HCT116 (cell line): Measurements from ENCODE around the gene BRD2.

Source experiments
- EZH2phosphoT487 ChIP-seq: fragments of 200-600 bp; IDR thresholded peaks from 2 replicates; pipeline ENCODE4 v1.6.1; 2018; ENCODE audit warnings: antibody characterized with exemption, borderline replicate concordance
- RAD21 ChIP-seq: IDR thresholded peaks from 2 replicates; pipeline ENCODE4 v1.6.1; 2012; ENCODE audit warnings: low read depth, mild to moderate bottlenecking
- TF ChIP-seq, protein P1 (sequence below), 3 experiments: fragments of 200-600 bp in 1 of 3; sonication (generic) in 1 of 3; IDR thresholded peaks in 2 of 3; conservative IDR thresholded peaks in 1 of 3; 2 replicates each; pipeline ENCODE4 v1.5.1; 2012 to 2017; ENCODE audit warnings: low read depth in 2 of 3, low read length in 2 of 3, antibody characterized with exemption in 1 of 3, borderline replicate concordance in 1 of 3, control low read depth in 1 of 3, mild to moderate bottlenecking in 1 of 3, mixed read lengths in 1 of 3, mixed run types in 1 of 3, moderate library complexity in 1 of 3; ENCODE audit not compliant: insufficient read depth in 1 of 3

DNA sequence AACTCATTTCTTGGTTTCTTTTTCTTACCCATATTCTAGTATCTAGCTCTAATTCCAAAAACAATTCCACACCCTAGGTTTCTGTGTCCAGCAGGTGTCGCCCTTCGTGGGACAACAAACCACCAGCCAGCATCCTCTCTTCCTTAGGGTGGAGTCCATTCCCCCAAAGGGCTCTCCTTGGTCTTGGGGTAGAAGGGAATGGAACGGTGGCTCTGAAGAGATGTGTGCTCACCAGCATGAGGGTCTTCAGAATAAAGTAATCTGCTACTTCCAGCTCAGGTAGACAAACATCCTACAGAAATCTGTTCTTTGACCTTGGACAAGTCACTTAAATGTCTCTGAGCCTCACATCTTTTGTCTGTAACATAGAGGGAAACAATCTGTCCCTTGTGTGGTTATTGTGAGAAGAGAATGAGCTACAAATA, 34.7 kb upstream of the BRD2 start:
- peak; percentile 74 for TF ChIP-seq RAD21
- TF ChIP-seq, protein P1, sequence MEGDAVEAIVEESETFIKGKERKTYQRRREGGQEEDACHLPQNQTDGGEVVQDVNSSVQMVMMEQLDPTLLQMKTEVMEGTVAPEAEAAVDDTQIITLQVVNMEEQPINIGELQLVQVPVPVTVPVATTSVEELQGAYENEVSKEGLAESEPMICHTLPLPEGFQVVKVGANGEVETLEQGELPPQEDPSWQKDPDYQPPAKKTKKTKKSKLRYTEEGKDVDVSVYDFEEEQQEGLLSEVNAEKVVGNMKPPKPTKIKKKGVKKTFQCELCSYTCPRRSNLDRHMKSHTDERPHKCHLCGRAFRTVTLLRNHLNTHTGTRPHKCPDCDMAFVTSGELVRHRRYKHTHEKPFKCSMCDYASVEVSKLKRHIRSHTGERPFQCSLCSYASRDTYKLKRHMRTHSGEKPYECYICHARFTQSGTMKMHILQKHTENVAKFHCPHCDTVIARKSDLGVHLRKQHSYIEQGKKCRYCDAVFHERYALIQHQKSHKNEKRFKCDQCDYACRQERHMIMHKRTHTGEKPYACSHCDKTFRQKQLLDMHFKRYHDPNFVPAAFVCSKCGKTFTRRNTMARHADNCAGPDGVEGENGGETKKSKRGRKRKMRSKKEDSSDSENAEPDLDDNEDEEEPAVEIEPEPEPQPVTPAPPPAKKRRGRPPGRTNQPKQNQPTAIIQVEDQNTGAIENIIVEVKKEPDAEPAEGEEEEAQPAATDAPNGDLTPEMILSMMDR (IDR thresholded peaks at IDR 0.05 in 2 of 3, conservative IDR thresholded peaks at IDR 0.05 in 1 of 3; ENCODE audit: borderline replicate concordance in 1 of 3, insufficient read depth in 1 of 3, low read depth in 2 of 3, low read length in 2 of 3), result peak; percentile 82 to 90 (median 90)
- TF ChIP-seq EZH2phosphoT487, result no peak
